Aorta (tissue), 5 donors: Measurements from ENCODE around the gene PLK5. TPM values are rescaled to one million over a fixed set of nuclear protein-coding genes. Genes with fewer than 3 reads are reported as not detected.

ENCODE experiments used
- ATAC-seq: fragments of 200-7000 bp; cut with Tn5 transposase; one replicate; pipeline ENCODE4 v1.9.1; 2022; ENCODE audit warnings: moderate library complexity; ENCODE audit not compliant: low FRiP score
- DNase-seq, 2 donors: peaks; one replicate each; pipeline ENCODE4 v3.0.0-alpha.2; 2020
- H3K27ac ChIP-seq, 2 donors: one replicate each; pipeline ENCODE4 v1.5.1; 2013; ENCODE audit warnings: low read length in 2 of 2, mild to moderate bottlenecking in 2 of 2, moderate library complexity in 2 of 2, control low read depth in 1 of 2, inconsistent platforms in 1 of 2, low read depth in 1 of 2
- H3K27me3 ChIP-seq, 2 donors: one replicate each; pipeline ENCODE4 v1.6.1; 2013; ENCODE audit warnings: control low read depth in 1 of 2, low read length in 1 of 2, mild to moderate bottlenecking in 1 of 2, moderate library complexity in 1 of 2; ENCODE audit not compliant: insufficient read depth in 2 of 2, control insufficient read depth in 1 of 2
- H3K36me3 ChIP-seq, 2 donors: one replicate each; pipeline ENCODE4 v1.6.1; 2013; ENCODE audit warnings: control low read depth in 1 of 2, low read length in 1 of 2, mild to moderate bottlenecking in 1 of 2; ENCODE audit not compliant: insufficient read depth in 2 of 2, control insufficient read depth in 1 of 2
- H3K4me1 ChIP-seq, 2 donors: one replicate each; pipeline ENCODE4 v1.6.1; 2013; ENCODE audit warnings: low read length in 2 of 2, control low read depth in 1 of 2, mild to moderate bottlenecking in 1 of 2, moderate library complexity in 1 of 2; ENCODE audit not compliant: insufficient read depth in 2 of 2, control insufficient read depth in 1 of 2
- H3K4me3 ChIP-seq, 2 donors: one replicate each; pipeline ENCODE4 v1.5.1; 2013; ENCODE audit warnings: low read length in 2 of 2, control low read depth in 1 of 2, mild to moderate bottlenecking in 1 of 2
- H3K9me3 ChIP-seq: one replicate; pipeline ENCODE4 v1.6.1; 2013; ENCODE audit warnings: mild to moderate bottlenecking, low read length; ENCODE audit not compliant: control insufficient read depth
- WGBS, 2 donors: extraction: QIAGEN DNeasy Blood & Tissue Kit; methylation state at CpG; one replicate each; pipeline ENCODE4 v1.1.7; 2013; 5-methylcytosine and 5-hydroxymethylcytosine counted together
- intact Hi-C, 2 donors: fragments of 100-400 bp; cut with DNase I; formaldehyde crosslinking; loops; one replicate each; pipeline versions ENCODE4 v1.14.2 to v1.15.0; 2022
- polyA plus RNA-seq, 2 donors: library from polyadenylated mRNA; stranded (reverse); fragments of 200-250 nt; gene quantifications; one replicate each; pipeline ENCODE4 v1.2.3, GENCODE V29; 2013
- total RNA-seq, 2 donors: library from RNA; stranded (reverse); fragmentation: NEBNext Ultra II Directional; extraction: Animal tissue kit (Norgen Biotek cat#: 25700); gene quantifications; one replicate each; pipeline ENCODE4 v1.2.1, GENCODE V29; 2021
- donor health status: healthy with polysubstance abuse.
- donor health status: Bipolar disorder and iron deficiency.
- donor health status: DM: no; HTN: no; CAD: no.
- donor health status: DM: no; HTN: no; CAD: no.
- donor health status: DM: yes; HTN: yes; CAD: no.

The PLK5 gene
- total and polyA plus RNA-seq, 4 donors: 0.15 TPM; not detected in 3

GRCh38 chr19:1575323-1576241, 51.7 kb downstream of the PLK5 start:
- H3K9me3 ChIP-seq: no peaks in the 10 kb centered on the region
- intact Hi-C loops: no loop called here
- no peak overlapping the region for H3K27ac ChIP-seq
- DNase-seq (no peak), ATAC-seq (no peak)
- H3K4me1 ChIP-seq: no peaks in the 10 kb centered on the region
- WGBS, 2 donors: 82 to 84% methylated on average over 21 to 22 of the region's 22 CpGs
- H3K4me3 ChIP-seq: no peak overlapping the region
- no peaks in the 10 kb centered on the region for H3K27me3 ChIP-seq
- peaks cover 0 to 2% of the 10 kb centered on the region in 2 donors for H3K36me3 ChIP-seq

- peak; percentile 8 for ATAC-seq
- H3K36me3 ChIP-seq: peaks cover 0 to 6% of the 10 kb centered on the region in 2 donors
- H3K27me3 ChIP-seq: no peaks in the 10 kb centered on the region
- 82 to 83% methylated on average over 29 to 30 of the region's 30 CpGs for WGBS, 2 donors
- H3K27ac ChIP-seq: no peak overlapping the region
- no peaks in the 10 kb centered on the region for H3K9me3 ChIP-seq
- no peaks in the 10 kb centered on the region for H3K4me1 ChIP-seq
- no peak for DNase-seq
- H3K4me3 ChIP-seq: no peak overlapping the region
- intact Hi-C loops: no loop called here
Observed at GRCh38 chr19:1576242-1577089, 52.6 kb downstream of the PLK5 start.

GRCh38 chr19:1577090-1577928, 53.4 kb downstream of the PLK5 start:
- no peak overlapping the region for H3K4me3 ChIP-seq
- H3K4me1 ChIP-seq: no peaks in the 10 kb centered on the region
- no peaks in the 10 kb centered on the region for H3K9me3 ChIP-seq
- H3K27ac ChIP-seq: no peak overlapping the region
- DNase-seq (no peak), ATAC-seq (peak; percentile 26)
- intact Hi-C loops: no loop called here
- 79 to 81% methylated on average over 41 of the region's 41 CpGs for WGBS, 2 donors
- H3K36me3 ChIP-seq: peaks cover 0 to 6% of the 10 kb centered on the region in 2 donors
- no peaks in the 10 kb centered on the region for H3K27me3 ChIP-seq

- intact Hi-C loops: no loop called here
- Histone ChIP-seq H3K27ac (no peak overlapping the region), H3K4me3 (no peak overlapping the region), H3K9me3 (no peaks in the 10 kb centered on the region), H3K4me1 (no peaks in the 10 kb centered on the region), H3K36me3 (peaks cover 0 to 8% of the 10 kb centered on the region in 2 donors), H3K27me3 (no peaks in the 10 kb centered on the region)
- 88 to 89% methylated on average over 49 of the region's 49 CpGs for WGBS, 2 donors
- ATAC-seq (no peak), DNase-seq (no peak)
Observed at GRCh38 chr19:1577929-1578618, 54.2 kb downstream of the PLK5 start.

GRCh38 chr19:1579222-1579621, 55.3 kb downstream of the PLK5 start:
- H3K36me3 ChIP-seq: peaks cover 0 to 8% of the 10 kb centered on the region in 2 donors
- no peak for ATAC-seq
- DNase-seq: no peak

GRCh38 chr19:1580382-1580781, 56.5 kb downstream of the PLK5 start:
- H3K4me1 ChIP-seq: no peaks in the 10 kb centered on the region
- intact Hi-C loops: no loop called here
- H3K27ac ChIP-seq: no peak overlapping the region
- 91 to 92% methylated on average over 19 to 20 of the region's 20 CpGs for WGBS, 2 donors
- H3K36me3 ChIP-seq: peaks cover 0 to 8% of the 10 kb centered on the region in 2 donors
- no peak overlapping the region for H3K4me3 ChIP-seq
- DNase-seq (no peak), ATAC-seq (no peak)
- no peaks in the 10 kb centered on the region for H3K9me3 ChIP-seq
- no peaks in the 10 kb centered on the region for H3K27me3 ChIP-seq

More at GRCh38 chr19:1579222-1579621, 55.3 kb downstream of the PLK5 start:
- Histone ChIP-seq H3K27me3 (no peaks in the 10 kb centered on the region), H3K9me3 (no peaks in the 10 kb centered on the region), H3K4me1 (no peaks in the 10 kb centered on the region), H3K4me3 (no peak overlapping the region), H3K27ac (no peak overlapping the region)
- intact Hi-C loops: no loop called here
- 91 to 94% methylated on average over 20 of the region's 20 CpGs for WGBS, 2 donors

DNA sequence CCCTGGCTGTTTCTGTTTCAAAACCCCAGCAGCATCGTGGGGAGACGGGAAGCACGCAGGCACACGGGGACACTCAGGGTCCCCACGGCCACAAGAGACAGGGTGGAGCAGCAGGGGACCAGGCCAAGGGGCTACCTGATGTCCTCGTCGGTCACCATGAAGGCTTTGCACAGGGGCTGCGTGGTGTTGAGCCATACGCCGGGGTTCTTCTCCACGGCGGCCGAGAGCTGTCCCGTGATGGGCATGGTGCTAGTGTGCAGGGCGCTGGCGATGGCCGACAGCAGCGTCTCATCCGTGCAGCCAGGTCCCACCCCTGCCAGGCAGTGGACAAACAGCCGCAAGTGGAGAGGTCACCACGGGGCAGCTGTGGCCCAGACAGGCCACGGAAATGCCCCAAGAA, 57.1 kb downstream of the PLK5 start:
- DNase-seq: no peak
- Histone ChIP-seq H3K27me3 (no peaks in the 10 kb centered on the region), H3K9me3 (no peaks in the 10 kb centered on the region), H3K4me3 (no peak overlapping the region), H3K36me3 (peaks cover 0 to 8% of the 10 kb centered on the region in 2 donors), H3K4me1 (no peaks in the 10 kb centered on the region), H3K27ac (no peak overlapping the region)
- 92 to 93% methylated on average over 22 of the region's 22 CpGs for WGBS, 2 donors
- no peak for ATAC-seq
- intact Hi-C loops: no loop called here

DNA sequence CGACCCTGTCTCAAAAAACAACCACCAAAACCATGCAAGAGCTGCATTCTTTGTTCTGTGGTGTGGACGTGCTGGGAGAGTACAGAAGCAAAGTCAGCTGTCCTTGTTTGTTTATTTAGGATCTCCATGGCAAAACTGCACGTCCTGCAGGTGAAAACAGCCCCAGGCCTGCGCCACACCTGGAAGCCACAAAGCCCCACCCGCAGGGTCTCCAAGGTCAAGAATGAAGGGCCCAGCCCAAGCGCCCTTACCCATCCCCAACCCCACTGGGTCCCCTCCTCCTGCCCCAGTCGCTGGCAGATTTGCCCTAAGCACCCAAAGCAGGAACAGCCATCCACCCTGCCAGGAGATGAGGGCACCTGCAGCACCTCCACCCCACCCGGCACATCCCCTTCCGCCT, 58.3 kb downstream of the PLK5 start:
- no peaks in the 10 kb centered on the region for H3K9me3 ChIP-seq
- no peak overlapping the region for H3K27ac ChIP-seq
- no peak for ATAC-seq
- H3K4me1 ChIP-seq: no peaks in the 10 kb centered on the region
- peaks cover 0 to 8% of the 10 kb centered on the region in 2 donors for H3K36me3 ChIP-seq
- WGBS, 2 donors: 85 to 86% methylated on average over 9 of the region's 9 CpGs
- DNase-seq: no peak
- no peaks in the 10 kb centered on the region for H3K27me3 ChIP-seq
- H3K4me3 ChIP-seq: no peak overlapping the region
- intact Hi-C loops: no loop called here
